T1000 (cell line): ENCODE data around the gene ABHD1.
"Not testable (repeated sequence)": the region's sequence is repeated elsewhere in the genome, so short reads cannot be mapped to it uniquely, and the experiment has no call there.

Experiments used
- DNase-seq: peaks from one replicate; lab custom pipeline; 2025; ENCODE audit warnings: mixed read lengths; lab: John Stamatoyannopoulos, UW

Gene ABHD1

GRCh38 chr2:27123302-27124150 lies at the start of gene ABHD1:
TSS of gene ABHD1 (plus strand) at chr2:27123815. CDS start at chr2:27123949, 134 bp downstream.
- no peak for DNase-seq

- no peak for DNase-seq
Observed at GRCh38 chr2:27074738-27075565, 48.7 kb upstream of the ABHD1 start.

DNA sequence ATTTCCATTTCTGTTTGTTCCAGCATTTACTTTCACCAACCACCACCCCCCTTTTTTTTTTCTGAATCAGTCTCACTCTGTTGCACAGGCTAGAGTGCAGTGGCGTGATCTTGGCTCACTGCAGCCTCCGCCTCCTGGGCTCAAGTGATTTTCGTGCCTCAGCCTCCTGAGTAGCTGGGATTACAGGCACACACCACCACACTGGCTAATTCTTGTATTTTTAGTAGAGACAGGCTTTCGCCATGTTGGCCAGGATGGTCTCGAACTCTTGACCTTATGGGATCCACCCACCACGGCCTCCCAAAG lies 48.1 kb upstream of the ABHD1 start:
- not testable (repeated sequence) for DNase-seq

DNA sequence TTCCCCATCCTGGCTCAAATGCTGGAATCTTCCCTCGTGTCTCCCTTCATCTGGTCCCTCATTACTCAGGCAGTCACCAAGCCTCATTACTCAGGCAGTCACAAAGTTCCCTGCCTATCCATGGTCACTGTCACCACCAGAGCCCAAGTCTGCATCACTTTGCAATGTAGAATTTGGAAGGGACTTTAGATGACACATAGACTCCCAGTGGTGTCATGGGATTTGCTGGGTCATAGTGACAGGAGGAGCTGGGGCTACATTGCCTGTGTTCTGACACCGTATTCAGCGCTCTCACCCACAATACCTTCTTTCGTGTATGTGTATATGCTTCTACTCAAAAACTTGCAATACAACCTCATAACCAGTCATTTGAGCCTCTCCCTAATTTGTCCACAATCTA lies 47.3 kb upstream of the ABHD1 start:
- DNase-seq = no peak

DNA sequence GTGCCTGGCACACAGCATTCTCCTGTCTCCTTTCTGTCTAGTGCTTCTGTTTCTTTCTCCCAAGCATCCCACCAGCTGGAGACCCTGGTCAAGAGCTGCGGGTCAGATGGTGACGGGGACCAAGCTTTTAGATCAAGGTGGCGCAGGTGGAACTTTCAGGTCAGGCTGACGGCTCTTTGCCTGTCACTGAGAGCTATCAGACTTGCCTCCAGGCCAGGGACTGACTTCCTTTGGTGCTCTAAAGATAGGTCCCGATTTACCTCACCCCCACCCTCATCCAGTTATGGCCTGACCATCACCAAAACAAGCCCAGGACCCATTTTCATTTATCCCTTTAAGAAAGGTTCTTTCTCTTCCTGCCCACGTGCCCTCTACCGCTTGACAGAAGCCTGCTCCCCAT lies 46.4 kb upstream of the ABHD1 start:
- DNase-seq = no peak

- DNase-seq = peak; percentile 51
Observed at GRCh38 chr2:27078267-27079194, 45.1 kb upstream of the ABHD1 start, which contains the start of gene EMILIN1. TSS of gene EMILIN1 (plus strand) at chr2:27078615. CDS start at chr2:27079066, 451 bp downstream.

DNA sequence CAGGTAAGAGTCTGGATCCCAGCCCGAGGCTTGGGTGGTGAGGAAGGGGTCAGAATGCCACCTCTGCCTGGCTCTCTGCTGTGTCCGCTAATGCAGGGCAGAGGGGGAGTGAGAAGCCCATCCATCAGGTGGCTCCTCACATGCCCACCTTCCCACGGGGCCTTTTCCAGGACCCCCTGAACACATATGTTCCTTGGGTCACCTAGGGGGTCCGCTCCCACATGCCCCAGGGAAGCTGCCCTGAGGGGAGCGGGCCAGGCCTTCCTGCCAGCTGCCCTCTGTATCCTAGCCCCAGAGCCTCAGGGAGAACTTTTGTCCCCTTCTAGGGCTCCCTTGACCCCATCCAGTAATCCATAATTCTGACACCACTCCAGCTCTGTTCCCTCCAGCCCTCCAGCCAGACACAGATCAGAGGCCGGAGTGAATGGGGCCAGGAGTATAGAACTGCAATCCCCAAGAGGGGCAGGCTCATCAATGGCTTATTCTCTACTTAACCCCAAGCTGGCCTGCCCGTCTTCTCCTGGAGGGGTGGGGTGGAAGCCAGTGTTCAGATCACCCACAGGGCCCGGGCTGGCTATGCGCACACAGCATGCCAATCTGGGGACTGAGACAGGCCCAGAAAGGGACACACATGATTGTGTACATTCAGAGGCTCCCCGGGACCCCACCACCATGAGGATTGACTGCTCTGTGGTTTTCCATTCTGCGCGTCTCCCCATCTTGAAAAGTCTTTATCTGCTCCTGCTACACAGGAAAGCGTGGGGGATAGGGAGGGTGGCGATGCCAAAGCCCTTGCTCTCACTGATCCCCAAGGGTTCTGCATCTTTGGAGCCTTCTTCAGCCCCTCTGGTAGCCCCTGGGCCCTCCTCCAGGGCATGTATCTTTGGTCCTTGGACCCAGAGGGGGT lies 44.1 kb upstream of the ABHD1 start:
- no peak for DNase-seq

DNA sequence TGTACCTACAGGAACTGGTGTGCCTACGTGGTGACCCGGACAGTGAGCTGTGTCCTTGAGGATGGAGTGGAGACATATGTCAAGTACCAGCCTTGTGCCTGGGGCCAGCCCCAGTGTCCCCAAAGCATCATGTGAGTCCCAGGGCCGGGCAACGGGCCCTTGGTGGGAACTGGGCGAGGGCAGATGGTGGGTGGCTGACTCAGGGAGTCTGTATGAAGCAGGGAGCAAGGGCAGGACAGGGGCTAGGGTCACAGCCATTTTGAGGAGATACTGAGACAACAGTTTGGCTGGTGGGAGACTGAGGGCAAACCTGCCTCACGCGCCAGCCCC lies 43.5 kb upstream of the ABHD1 start:
- no peak for DNase-seq

- DNase-seq = no peak
Observed at GRCh38 chr2:27080603-27080936, 43.0 kb upstream of the ABHD1 start.

- no peak for DNase-seq
Observed at GRCh38 chr2:27081984-27082772, 41.4 kb upstream of the ABHD1 start.

GRCh38 chr2:27082773-27083409 lies 40.7 kb upstream of the ABHD1 start:
- no peak for DNase-seq

DNA sequence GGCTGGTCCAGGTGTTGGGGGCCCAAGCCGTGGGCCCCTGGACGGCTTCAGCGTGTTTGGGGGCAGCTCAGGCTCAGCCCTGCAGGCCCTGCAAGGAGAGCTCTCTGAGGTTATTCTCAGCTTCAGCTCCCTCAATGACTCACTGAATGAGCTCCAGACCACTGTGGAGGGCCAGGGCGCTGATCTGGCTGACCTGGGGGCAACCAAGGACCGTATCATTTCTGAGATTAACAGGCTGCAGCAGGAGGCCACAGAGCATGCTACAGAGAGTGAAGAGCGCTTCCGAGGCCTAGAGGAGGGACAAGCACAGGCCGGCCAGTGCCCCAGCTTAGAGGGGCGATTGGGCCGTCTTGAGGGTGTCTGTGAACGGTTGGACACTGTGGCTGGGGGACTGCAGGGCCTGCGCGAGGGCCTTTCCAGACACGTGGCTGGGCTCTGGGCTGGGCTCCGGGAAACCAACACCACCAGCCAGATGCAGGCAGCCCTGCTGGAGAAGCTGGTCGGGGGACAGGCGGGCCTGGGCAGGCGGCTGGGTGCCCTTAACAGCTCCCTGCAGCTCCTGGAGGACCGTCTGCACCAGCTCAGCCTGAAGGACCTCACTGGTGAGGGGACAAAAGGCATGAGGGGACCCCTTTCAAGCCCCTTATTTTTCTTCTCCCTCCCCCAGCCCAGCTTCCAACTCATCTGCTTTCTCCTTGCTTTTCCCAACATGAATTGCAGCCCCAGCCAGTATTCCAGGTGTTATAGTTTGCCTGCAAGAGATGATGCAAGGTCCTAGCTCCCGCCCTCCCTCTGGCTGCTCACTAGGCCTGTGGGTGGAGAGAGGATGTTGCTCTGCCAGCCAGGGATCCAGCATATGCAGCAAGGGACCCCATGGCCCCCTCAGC lies 40.0 kb upstream of the ABHD1 start:
- no peak for DNase-seq

DNA sequence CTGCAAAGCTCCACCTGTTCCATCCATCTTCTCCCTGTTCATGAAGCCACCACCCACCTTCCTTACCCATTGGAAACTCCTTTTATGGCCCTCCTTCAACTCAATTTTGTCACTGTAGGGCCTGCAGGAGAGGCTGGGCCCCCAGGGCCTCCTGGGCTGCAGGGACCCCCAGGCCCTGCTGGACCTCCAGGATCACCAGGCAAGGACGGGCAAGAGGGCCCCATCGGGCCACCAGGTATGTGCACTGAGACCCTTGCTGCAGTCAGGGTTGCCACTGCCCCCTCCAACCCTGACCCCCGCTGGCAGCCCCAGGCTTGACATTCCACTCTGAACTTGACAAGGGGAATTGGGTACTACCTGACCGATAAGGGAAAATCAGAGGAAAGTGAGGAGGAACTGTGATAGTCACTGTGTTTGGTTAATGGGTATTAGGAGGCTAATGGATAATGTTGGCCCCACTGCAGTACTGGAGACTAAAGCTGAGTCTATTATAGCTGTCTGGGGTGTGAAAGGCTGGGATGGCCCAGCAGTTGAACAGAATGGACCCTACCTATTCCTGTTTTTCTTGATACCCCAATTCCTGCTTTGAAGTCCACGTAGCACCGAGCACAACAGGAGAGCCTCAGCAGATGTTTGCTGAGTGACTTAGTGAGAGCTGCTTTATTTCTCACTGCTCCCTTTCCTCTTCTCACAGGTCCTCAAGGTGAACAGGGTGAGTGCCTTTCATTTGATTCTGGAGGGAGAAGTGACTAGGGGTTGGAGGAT lies 39.1 kb upstream of the ABHD1 start:
- no peak for DNase-seq

DNA sequence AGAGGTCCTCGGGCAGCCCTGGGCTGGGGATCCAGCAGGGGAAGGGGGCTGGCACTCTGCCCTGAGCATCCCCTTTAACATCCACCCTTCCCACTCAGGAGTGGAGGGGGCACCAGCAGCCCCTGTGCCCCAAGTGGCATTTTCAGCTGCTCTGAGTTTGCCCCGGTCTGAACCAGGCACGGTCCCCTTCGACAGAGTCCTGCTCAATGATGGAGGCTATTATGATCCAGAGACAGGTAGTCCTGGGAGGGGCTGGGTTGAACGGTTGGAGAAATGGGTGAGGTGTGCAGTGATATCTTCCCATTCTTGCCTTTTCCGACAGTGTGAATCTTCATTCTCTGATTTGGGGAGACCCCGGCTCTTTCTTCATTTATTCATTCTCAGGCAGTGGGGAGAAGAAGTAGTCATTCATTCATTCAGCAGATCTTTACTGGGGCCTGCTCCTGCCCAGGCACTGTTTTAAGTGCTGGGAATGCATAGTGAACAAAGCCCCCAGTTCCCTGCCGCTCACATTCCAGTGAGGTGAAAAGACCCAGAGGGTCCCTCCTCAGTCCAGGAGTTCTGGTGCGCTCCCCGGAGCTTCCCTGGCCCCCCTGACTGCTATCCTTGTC lies 38.4 kb upstream of the ABHD1 start:
- no peak for DNase-seq

GRCh38 chr2:27085673-27086089 lies 37.9 kb upstream of the ABHD1 start:
- DNase-seq = no peak

GRCh38 chr2:27086090-27086723 lies 37.4 kb upstream of the ABHD1 start:
- peak; percentile 89 for DNase-seq
